Subcutaneous abdominal adipose tissue (tissue), 5 donors: ENCODE results near the gene TMTC1.

Source experiments
- H3K27ac ChIP-seq: one replicate; pipeline ENCODE4 v1.7.0; 2013; ENCODE audit warnings: low read depth, mild to moderate bottlenecking, inconsistent platforms, low read length, moderate library complexity
- H3K27me3 ChIP-seq, 5 donors: one replicate each; pipeline ENCODE4 v1.7.0; 2013; ENCODE audit warnings: low read length in 5 of 5, inconsistent platforms in 1 of 5; ENCODE audit not compliant: control insufficient read depth in 5 of 5, insufficient read depth in 4 of 5
- H3K36me3 ChIP-seq, 5 donors: one replicate each; pipeline ENCODE4 v1.7.0; 2013; ENCODE audit warnings: low read length in 5 of 5; ENCODE audit not compliant: control insufficient read depth in 5 of 5, insufficient read depth in 5 of 5
- H3K4me1 ChIP-seq, 5 donors: one replicate each; pipeline ENCODE4 v1.7.0; 2013; ENCODE audit warnings: low read length in 5 of 5, mild to moderate bottlenecking in 3 of 5, moderate library complexity in 1 of 5; ENCODE audit not compliant: control insufficient read depth in 5 of 5, insufficient read depth in 5 of 5
- H3K4me3 ChIP-seq, 5 donors: one replicate each; pipeline ENCODE4 v1.7.0; 2013; ENCODE audit warnings: low read length in 5 of 5, low read depth in 1 of 5
- H3K9ac ChIP-seq, 5 donors: one replicate each; pipeline ENCODE4 v1.7.0; 2013; ENCODE audit warnings: low read length in 5 of 5, mild to moderate bottlenecking in 4 of 5, moderate library complexity in 3 of 5
- H3K9me3 ChIP-seq, 5 donors: one replicate each; pipeline ENCODE4 v1.7.0; 2013; ENCODE audit warnings: low read length in 5 of 5; ENCODE audit not compliant: control insufficient read depth in 5 of 5
- donor health status: healthy.
- donor health status: healthy.
- donor health status: healthy.
- donor health status: healthy.
- donor health status: healthy.

The TMTC1 gene

DNA sequence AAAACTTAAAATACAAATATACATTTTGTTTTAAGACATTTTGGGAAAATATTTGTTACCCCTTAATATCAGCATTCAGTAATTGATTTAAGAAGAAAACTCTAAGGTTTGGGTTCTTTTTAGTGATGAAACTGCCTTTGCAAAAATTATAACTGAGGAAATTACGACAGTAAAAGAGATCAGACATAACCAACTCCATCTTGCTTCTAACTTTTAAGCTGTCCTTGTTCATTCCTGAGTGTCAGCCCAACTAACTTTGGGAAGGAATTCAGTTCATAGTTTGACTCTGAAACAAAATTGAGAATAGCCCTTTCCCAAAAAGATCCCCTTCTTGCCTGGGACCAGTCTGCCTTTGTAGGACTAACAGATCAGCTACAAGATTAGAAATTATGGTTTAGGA is 93.0 kb downstream of the TMTC1 start:
- H3K27ac ChIP-seq = no peak overlapping the region
- peaks cover 0 to 2% (median 0%) of the 10 kb centered on the region in 5 donors for H3K36me3 ChIP-seq
- H3K4me3 ChIP-seq = no peak overlapping the region
- no peaks in the 10 kb centered on the region for H3K27me3 ChIP-seq
- peaks cover 0 to 2% (median 0%) of the 10 kb centered on the region in 5 donors for H3K9me3 ChIP-seq
- H3K4me1 ChIP-seq = no peaks in the 10 kb centered on the region
- H3K9ac ChIP-seq = no peak overlapping the region

DNA sequence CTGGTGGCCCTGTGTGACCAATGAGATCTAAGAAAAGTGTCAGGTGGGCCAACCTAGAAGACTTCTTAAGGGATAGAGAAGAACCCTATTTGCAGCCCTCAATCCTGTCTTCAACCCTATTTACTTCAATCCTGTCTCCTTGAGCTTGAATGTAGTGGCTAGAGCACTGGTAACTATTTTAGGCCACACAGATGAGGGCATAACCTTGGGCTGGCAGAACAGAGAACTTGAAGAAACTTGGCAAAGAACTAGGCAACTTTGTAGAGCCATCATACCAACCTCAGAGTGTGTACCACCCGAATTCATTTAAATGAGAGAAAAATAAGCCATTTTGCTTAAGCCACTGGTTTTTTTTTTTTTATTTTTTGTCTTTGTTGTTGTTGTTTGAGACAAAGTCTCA is 94.8 kb downstream of the TMTC1 start:
- H3K4me3 ChIP-seq = no peak overlapping the region
- H3K9ac ChIP-seq = no peak overlapping the region
- no peaks in the 10 kb centered on the region for H3K27me3 ChIP-seq
- H3K4me1 ChIP-seq = no peaks in the 10 kb centered on the region
- peaks cover 0 to 2% (median 0%) of the 10 kb centered on the region in 5 donors for H3K36me3 ChIP-seq
- no peak overlapping the region for H3K27ac ChIP-seq
- H3K9me3 ChIP-seq = peaks cover 0 to 2% (median 0%) of the 10 kb centered on the region in 5 donors

DNA sequence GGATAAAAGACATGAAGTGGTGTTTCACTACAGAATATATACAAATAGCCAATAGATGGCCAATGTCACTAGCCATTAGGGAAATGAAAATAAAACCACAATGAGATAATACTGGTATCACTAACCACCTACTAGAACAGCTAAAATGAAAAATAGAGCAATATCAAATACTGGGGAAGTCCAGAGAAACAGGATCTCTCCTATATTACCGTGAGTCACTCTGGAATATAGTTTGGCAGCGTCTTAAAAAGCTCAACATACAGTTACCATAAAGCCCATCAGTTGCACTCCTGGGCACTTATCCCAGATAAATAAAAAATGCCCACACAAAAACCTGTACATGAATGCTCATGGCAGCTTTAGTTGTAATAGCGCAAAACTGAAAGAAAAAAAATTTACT is 101.7 kb downstream of the TMTC1 start:
- Histone ChIP-seq H3K4me3 (no peak overlapping the region), H3K27ac (no peak overlapping the region), H3K9me3 (no peaks in the 10 kb centered on the region), H3K36me3 (no peaks in the 10 kb centered on the region), H3K27me3 (no peaks in the 10 kb centered on the region), H3K4me1 (peaks cover 0 to 2% (median 0%) of the 10 kb centered on the region in 5 donors), H3K9ac (no peak overlapping the region)

DNA sequence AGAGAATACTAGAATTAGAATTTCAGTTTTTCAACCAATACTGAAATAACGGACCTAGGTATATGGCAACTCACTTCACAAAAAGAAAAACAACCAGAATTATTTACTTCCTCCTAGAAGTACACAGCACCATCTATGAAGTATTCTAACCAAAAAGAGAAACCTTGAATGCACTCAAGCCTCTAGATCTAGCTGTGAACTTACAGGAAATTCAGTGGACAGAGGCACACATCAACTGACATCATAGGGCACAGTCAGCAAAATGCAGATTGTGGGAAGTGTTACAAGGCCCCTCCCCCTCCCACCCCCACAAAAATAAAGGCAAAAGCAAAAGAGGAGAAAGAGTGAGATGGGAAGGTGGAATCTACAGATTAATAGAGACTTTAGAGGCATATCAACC is 102.4 kb downstream of the TMTC1 start:
- H3K9me3 ChIP-seq = no peaks in the 10 kb centered on the region

DNA sequence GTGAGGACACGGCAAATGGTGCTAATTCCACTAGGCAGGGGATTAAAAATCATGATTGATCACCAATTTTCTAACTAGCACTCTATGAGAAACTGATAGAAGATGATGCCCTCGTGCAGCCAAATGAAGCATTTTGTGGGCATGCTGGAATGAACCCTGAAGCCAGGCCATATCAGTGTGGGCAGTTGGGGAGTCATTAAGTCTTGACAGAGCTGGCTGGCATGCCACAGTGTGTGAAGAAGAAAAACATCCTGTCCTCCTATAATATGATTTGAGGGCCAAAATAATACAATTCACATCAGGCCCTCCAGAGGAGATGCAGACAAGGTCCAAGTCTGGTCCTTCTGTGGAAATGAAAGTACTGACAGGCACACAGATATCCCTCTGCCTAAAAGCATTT is 107.1 kb downstream of the TMTC1 start:
- Histone ChIP-seq H3K4me3 (no peak overlapping the region), H3K9ac (no peak overlapping the region), H3K36me3 (peaks cover 0 to 5% (median 0%) of the 10 kb centered on the region in 5 donors), H3K27me3 (no peaks in the 10 kb centered on the region), H3K4me1 (peaks cover 0 to 5% (median 0%) of the 10 kb centered on the region in 5 donors), H3K9me3 (no peaks in the 10 kb centered on the region), H3K27ac (no peak overlapping the region)

More for the DNA sequence above, 102.4 kb downstream of the TMTC1 start:
- Histone ChIP-seq H3K4me3 (no peak overlapping the region), H3K4me1 (peaks cover 0 to 4% (median 0%) of the 10 kb centered on the region in 5 donors), H3K36me3 (peaks cover 0 to 3% (median 0%) of the 10 kb centered on the region in 5 donors), H3K27me3 (no peaks in the 10 kb centered on the region), H3K27ac (no peak overlapping the region), H3K9ac (no peak overlapping the region)

DNA sequence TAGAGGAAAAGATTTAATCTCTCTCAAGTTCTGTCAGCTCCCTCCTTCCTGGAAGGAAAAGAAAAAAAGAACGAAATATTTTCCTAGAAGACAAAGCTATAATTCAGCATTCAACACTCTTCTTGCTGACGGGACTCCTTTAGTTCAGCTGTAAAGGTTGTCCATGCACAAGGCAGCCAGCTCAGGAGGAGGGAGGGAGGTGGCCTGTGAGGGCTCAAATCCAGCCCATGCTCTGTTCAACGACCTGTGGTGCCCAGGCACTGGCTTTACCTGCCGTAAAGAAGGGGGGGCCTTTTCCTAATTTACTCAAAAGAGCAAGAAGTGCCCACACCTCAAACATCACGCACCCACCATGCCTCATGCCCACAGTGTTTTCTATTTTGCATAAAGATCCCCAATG is 109.3 kb downstream of the TMTC1 start:
- Histone ChIP-seq H3K27ac (no peak overlapping the region), H3K9me3 (no peaks in the 10 kb centered on the region), H3K9ac (no peak overlapping the region), H3K4me3 (no peak overlapping the region), H3K36me3 (peaks cover 0 to 6% (median 0%) of the 10 kb centered on the region in 5 donors), H3K4me1 (peaks cover 0 to 5% (median 0%) of the 10 kb centered on the region in 5 donors), H3K27me3 (no peaks in the 10 kb centered on the region)

DNA sequence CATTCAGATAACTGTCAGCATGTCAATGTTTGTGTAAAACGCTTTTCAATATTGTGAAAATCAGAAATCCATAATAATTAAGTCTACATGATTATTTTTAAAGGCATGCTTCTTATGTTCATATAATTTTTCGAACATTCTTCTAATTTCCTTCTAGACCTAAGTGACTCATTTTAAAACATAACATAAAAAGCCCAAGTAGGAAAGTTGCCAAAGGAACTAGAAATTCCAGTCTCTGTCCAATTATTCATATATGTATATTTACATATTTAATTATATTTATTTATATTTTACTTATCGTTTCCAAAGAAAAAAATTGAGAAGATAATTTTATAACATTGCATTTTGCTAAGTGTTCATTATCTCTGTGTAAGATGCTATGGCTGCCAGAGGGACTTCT is 110.4 kb downstream of the TMTC1 start:
- peaks cover 0 to 8% (median 0%) of the 10 kb centered on the region in 5 donors for H3K36me3 ChIP-seq
- H3K9me3 ChIP-seq = no peaks in the 10 kb centered on the region
- H3K9ac ChIP-seq = no peak overlapping the region
- no peaks in the 10 kb centered on the region for H3K27me3 ChIP-seq
- no peak overlapping the region for H3K4me3 ChIP-seq
- H3K27ac ChIP-seq = no peak overlapping the region
- H3K4me1 ChIP-seq = peaks cover 0 to 5% (median 0%) of the 10 kb centered on the region in 5 donors

DNA sequence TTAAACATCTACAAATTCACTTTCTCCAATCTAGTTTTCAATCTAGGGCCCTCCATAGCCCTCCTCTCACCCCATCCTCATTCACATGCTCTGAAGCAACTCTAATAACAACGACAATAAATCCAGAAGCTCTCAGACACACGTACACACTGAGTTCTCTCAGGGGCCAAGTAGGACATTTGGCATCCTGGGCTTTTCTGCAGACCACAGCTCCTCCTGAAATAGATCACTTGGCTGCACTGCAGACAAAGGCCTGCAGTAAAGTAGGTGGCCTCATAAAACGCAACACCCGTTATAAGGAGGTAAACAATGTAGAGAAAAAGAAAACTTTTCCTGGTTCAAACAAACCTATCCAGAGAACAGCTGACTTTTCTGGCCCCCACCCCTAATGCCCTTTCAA is 111.2 kb downstream of the TMTC1 start:
- no peaks in the 10 kb centered on the region for H3K9me3 ChIP-seq
- H3K4me3 ChIP-seq = no peak overlapping the region
- H3K27ac ChIP-seq = no peak overlapping the region
- H3K36me3 ChIP-seq = peaks cover 0 to 8% (median 0%) of the 10 kb centered on the region in 5 donors
- peaks cover 0 to 5% (median 0%) of the 10 kb centered on the region in 5 donors for H3K4me1 ChIP-seq
- H3K9ac ChIP-seq = no peak overlapping the region
- H3K27me3 ChIP-seq = no peaks in the 10 kb centered on the region

DNA sequence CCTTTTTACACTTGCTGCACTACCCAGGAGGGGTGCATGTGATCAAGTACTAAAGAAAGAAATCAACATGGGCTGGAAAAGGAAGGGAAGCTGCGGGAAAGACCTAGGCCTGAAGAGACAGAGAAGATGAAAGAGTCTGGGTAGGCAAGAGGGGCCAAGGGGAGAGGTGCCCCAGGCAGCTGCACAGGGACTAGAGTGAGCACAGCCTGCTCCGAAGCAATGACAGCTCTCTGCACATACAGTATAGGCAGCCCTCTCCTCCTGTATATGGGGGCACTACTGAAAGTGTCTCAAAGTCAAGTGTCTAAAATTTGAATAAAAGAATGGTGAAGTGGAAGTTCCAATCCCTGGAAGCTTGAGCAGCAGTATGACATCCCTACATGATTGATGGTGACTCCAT is 112.0 kb downstream of the TMTC1 start:
- Histone ChIP-seq H3K27ac (no peak overlapping the region), H3K27me3 (no peaks in the 10 kb centered on the region), H3K9me3 (no peaks in the 10 kb centered on the region), H3K9ac (no peak overlapping the region), H3K36me3 (peaks cover 0 to 8% (median 0%) of the 10 kb centered on the region in 5 donors), H3K4me1 (peaks cover 0 to 5% (median 0%) of the 10 kb centered on the region in 5 donors), H3K4me3 (no peak overlapping the region)

DNA sequence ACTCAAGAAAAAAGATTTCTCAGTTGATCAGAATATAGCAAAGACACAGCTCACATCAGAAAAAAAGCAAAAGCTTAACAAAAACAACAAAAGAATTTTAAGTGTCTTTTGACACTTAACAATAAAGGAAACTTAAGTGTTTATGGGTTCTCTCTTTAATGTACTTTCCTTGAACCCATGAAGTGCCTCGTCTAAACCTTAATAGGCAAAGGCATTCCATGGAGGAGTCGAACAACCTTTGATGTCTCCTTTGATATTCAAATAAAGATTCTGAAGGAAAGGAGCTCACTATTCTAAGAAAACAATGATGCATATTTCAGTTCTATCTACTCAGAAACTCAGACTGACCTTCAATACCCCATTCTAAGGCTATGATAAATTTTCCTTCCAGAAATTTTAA is 116.7 kb downstream of the TMTC1 start:
- Histone ChIP-seq H3K27ac (no peak overlapping the region), H3K9me3 (no peaks in the 10 kb centered on the region), H3K27me3 (no peaks in the 10 kb centered on the region), H3K36me3 (peaks cover 0 to 5% (median 0%) of the 10 kb centered on the region in 5 donors), H3K9ac (no peak overlapping the region), H3K4me3 (no peak overlapping the region), H3K4me1 (peaks cover 0 to 6% (median 0%) of the 10 kb centered on the region in 5 donors)
